NCI-H2107 treated with DMSO at 0.1 percent for 48 hours (cell line): ENCODE data around the gene PRTFDC1.
"Not testable (repeated sequence)": the region's sequence is repeated elsewhere in the genome, so short reads cannot be mapped to it uniquely, and the experiment has no call there.

Experiments used
- DNase-seq: peaks from one replicate; lab custom pipeline; 2025; ENCODE audit not compliant: unreplicated experiment; lab: John Stamatoyannopoulos, UW

PRTFDC1 gene

GRCh38 chr10:24935504-24936292, 16.7 kb downstream of the PRTFDC1 start:
- no peak for DNase-seq

- no peak for DNase-seq
These were observed 21.2 kb downstream of the PRTFDC1 start for GRCh38 chr10:24931236-24931635.

GRCh38 chr10:24930427-24930826, 22.0 kb downstream of the PRTFDC1 start:
- DNase-seq = no peak

GRCh38 chr10:24929904-24930303, 22.5 kb downstream of the PRTFDC1 start:
- no peak for DNase-seq

GRCh38 chr10:24929056-24929544, 23.3 kb downstream of the PRTFDC1 start:
- no peak for DNase-seq

- DNase-seq = no peak
These were observed 24.2 kb downstream of the PRTFDC1 start for GRCh38 chr10:24928163-24928562.

GRCh38 chr10:24926557-24926956, 25.8 kb downstream of the PRTFDC1 start:
- DNase-seq = no peak

GRCh38 chr10:24925799-24926198, 26.6 kb downstream of the PRTFDC1 start:
- no peak for DNase-seq

GRCh38 chr10:24924483-24924882, 27.9 kb downstream of the PRTFDC1 start:
- not testable (repeated sequence) for DNase-seq

- not testable (repeated sequence) for DNase-seq
These were observed 30.1 kb downstream of the PRTFDC1 start for GRCh38 chr10:24922222-24922868.

GRCh38 chr10:24920907-24921881, 31.2 kb downstream of the PRTFDC1 start:
- DNase-seq = no peak

- not testable (repeated sequence) for DNase-seq
These were observed 32.2 kb downstream of the PRTFDC1 start for GRCh38 chr10:24920192-24920591.

GRCh38 chr10:24919629-24920028, 32.8 kb downstream of the PRTFDC1 start:
- DNase-seq = not testable (repeated sequence)

- no peak for DNase-seq
These were observed 34.4 kb downstream of the PRTFDC1 start for GRCh38 chr10:24917979-24918378.

- DNase-seq = no peak
These were observed 34.9 kb downstream of the PRTFDC1 start for GRCh38 chr10:24917493-24917892.

- no peak for DNase-seq
These were observed 36.0 kb downstream of the PRTFDC1 start for GRCh38 chr10:24916365-24916764.

GRCh38 chr10:24915304-24915703, 37.1 kb downstream of the PRTFDC1 start:
- no peak for DNase-seq

- no peak for DNase-seq
These were observed 38.3 kb downstream of the PRTFDC1 start for GRCh38 chr10:24914148-24914547.

GRCh38 chr10:24912215-24912614, 40.2 kb downstream of the PRTFDC1 start:
- DNase-seq = no peak

- DNase-seq = no peak
These were observed 41.4 kb downstream of the PRTFDC1 start for GRCh38 chr10:24911029-24911428.

GRCh38 chr10:24910574-24910973, 41.8 kb downstream of the PRTFDC1 start:
- no peak for DNase-seq
